IMR-90 (cell line): ENCODE measurements around the gene HELZ. TPM values are rescaled to one million over a fixed set of nuclear protein-coding genes. Genes with fewer than 3 reads are reported as not detected.

Source experiments
- ATAC-seq: fragments of 200-7000 bp; cut with Tn5 transposase; 2 replicates; pipeline ENCODE4 v1.9.1; 2020; ENCODE audit warnings: low read depth, mild to moderate bottlenecking, moderate library complexity
- BruUV-seq: library from RNA; stranded (reverse); fragments of 400-500 nt; replicated peaks from 2 replicates; lab custom pipeline; 2021; lab: Mats Ljungman, UMichigan
- CTCF ChIA-PET: fragments of 300-600 bp; formaldehyde crosslinking; extraction: SDS; loops from one replicate; lab custom pipeline; 2021; ENCODE audit warnings: antibody characterized with exemption; lab: Yijun Ruan, JAX
- POLR2A ChIA-PET: fragments of 300-600 bp; sonication (Branson Sonifier 250); formaldehyde crosslinking; loops from one replicate; lab custom pipeline; 2022; ENCODE audit warnings: antibody characterized with exemption; ENCODE audit not compliant: unreplicated experiment; lab: Charles Lee
- DNase-seq: peaks from one replicate; pipeline ENCODE4 v3.0.0; 2013
- H2AFZ ChIP-seq: replicated peaks from 2 replicates; pipeline ENCODE3; 2013; ENCODE audit warnings: low read length, mild to moderate bottlenecking; ENCODE audit not compliant: poor library complexity
- H2AK5ac ChIP-seq: 2 replicates; pipeline ENCODE4 v1.6.1; 2013; ENCODE audit warnings: low read depth, low read length, inconsistent platforms
- H2AK9ac ChIP-seq: replicated peaks from 2 replicates; pipeline ENCODE3; 2013; ENCODE audit warnings: mild to moderate bottlenecking, low read depth, low read length, moderate library complexity; ENCODE audit not compliant: poor library complexity
- H2BK120ac ChIP-seq: 2 replicates; pipeline ENCODE4 v1.6.1; 2013; ENCODE audit warnings: low read depth, low read length, inconsistent platforms
- H2BK15ac ChIP-seq: 3 replicates; pipeline ENCODE4 v1.6.1; 2013; ENCODE audit warnings: low read depth, low read length, inconsistent platforms
- H2BK20ac ChIP-seq: 2 replicates; pipeline ENCODE4 v1.6.1; 2013; ENCODE audit warnings: low read depth, mild to moderate bottlenecking, inconsistent platforms, low read length, moderate library complexity
- H2BK5ac ChIP-seq: 2 replicates; pipeline ENCODE4 v1.6.1; 2013; ENCODE audit warnings: mild to moderate bottlenecking, low read depth, low read length, inconsistent platforms; ENCODE audit not compliant: poor library complexity, severe bottlenecking
- H3K14ac ChIP-seq: replicated peaks from 2 replicates; pipeline ENCODE4 v1.6.1; 2013; ENCODE audit warnings: low read depth, low read length, inconsistent platforms
- H3K18ac ChIP-seq: 2 replicates; pipeline ENCODE4 v1.6.1; 2013; ENCODE audit warnings: low read depth, low read length, control low read depth
- H3K23ac ChIP-seq: 2 replicates; pipeline ENCODE4 v1.6.1; 2013; ENCODE audit warnings: low read depth, low read length, inconsistent platforms
- H3K27ac ChIP-seq: 2 replicates; pipeline ENCODE4 v1.5.1; 2013; ENCODE audit warnings: mild to moderate bottlenecking, control low read depth, low read length; ENCODE audit not compliant: insufficient read depth
- H3K27me3 ChIP-seq: 2 replicates; pipeline ENCODE4 v1.6.1; 2013; ENCODE audit warnings: low read length; ENCODE audit not compliant: control insufficient read depth, insufficient read depth
- H3K36me3 ChIP-seq: 2 replicates; pipeline ENCODE4 v1.6.1; 2013; ENCODE audit warnings: low read length, mixed read lengths; ENCODE audit not compliant: control insufficient read depth, insufficient read depth
- H3K4ac ChIP-seq: 2 replicates; pipeline ENCODE4 v1.6.1; 2013; ENCODE audit warnings: low read depth, low read length, inconsistent platforms
- H3K4me1 ChIP-seq: 2 replicates; pipeline ENCODE4 v1.6.1; 2013; ENCODE audit warnings: low read length, mixed read lengths; ENCODE audit not compliant: control insufficient read depth, insufficient read depth
- H3K4me2 ChIP-seq: 2 replicates; pipeline ENCODE4 v1.6.1; 2013; ENCODE audit warnings: low read depth, mild to moderate bottlenecking, control low read depth, low read length, moderate library complexity
- H3K4me3 ChIP-seq: 2 replicates; pipeline ENCODE4 v1.5.1; 2013; ENCODE audit warnings: low read depth, mild to moderate bottlenecking, control low read depth, low read length, moderate library complexity; ENCODE audit not compliant: insufficient read depth
- H3K56ac ChIP-seq: 2 replicates; pipeline ENCODE4 v1.6.1; 2013; ENCODE audit warnings: low read length, inconsistent platforms; ENCODE audit not compliant: insufficient read depth; ENCODE audit errors: extremely low read depth
- H3K79me1 ChIP-seq, 2 experiments: 2 replicates each; pipeline ENCODE4 v1.6.1; 2013; ENCODE audit warnings: low read length in 2 of 2, inconsistent platforms in 1 of 2, low read depth in 1 of 2
- H3K9ac ChIP-seq: 2 replicates; pipeline ENCODE4 v1.6.1; 2013; ENCODE audit warnings: low read depth, low read length, control low read depth
- H3K9me1 ChIP-seq: 2 replicates; pipeline ENCODE4 v1.6.1; 2013; ENCODE audit warnings: low read length, inconsistent platforms; ENCODE audit not compliant: insufficient read depth
- H3K9me3 ChIP-seq: 2 replicates; pipeline ENCODE4 v1.6.1; 2013; ENCODE audit warnings: low read length; ENCODE audit not compliant: control insufficient read depth, insufficient read depth
- H4K20me1 ChIP-seq: 2 replicates; pipeline ENCODE4 v1.6.1; 2013; ENCODE audit warnings: low read length, inconsistent platforms; ENCODE audit not compliant: insufficient read depth
- H4K5ac ChIP-seq: 2 replicates; pipeline ENCODE4 v1.6.1; 2013; ENCODE audit warnings: mild to moderate bottlenecking, low read depth, low read length, control low read depth
- H4K8ac ChIP-seq, 2 experiments: 2 replicates each; pipeline ENCODE4 v1.6.1; 2013; ENCODE audit warnings: low read depth in 2 of 2, low read length in 2 of 2, control low read depth in 1 of 2, inconsistent platforms in 1 of 2
- H4K91ac ChIP-seq: 2 replicates; pipeline ENCODE4 v1.6.1; 2013; ENCODE audit warnings: low read depth, low read length, inconsistent platforms; ENCODE audit not compliant: insufficient read depth
- CEBPB ChIP-seq: IDR thresholded peaks from 2 replicates; pipeline ENCODE4 v1.6.1; 2012; ENCODE audit warnings: low read depth, low read length, improper control_type of control experiment
- CTCF ChIP-seq: conservative IDR thresholded peaks from 2 replicates; pipeline ENCODE4 v1.5.1; 2012; ENCODE audit warnings: mild to moderate bottlenecking, low read depth, low read length, improper control_type of control experiment
- FOS ChIP-seq: fragments of 150-350 bp; IDR thresholded peaks from 2 replicates; pipeline ENCODE4 v1.6.1; 2016; ENCODE audit warnings: low read depth, low read length
- MAFK ChIP-seq: IDR thresholded peaks from 2 replicates; pipeline ENCODE4 v1.6.1; 2012; ENCODE audit warnings: low read depth, low read length, improper control_type of control experiment
- MXI1 ChIP-seq: IDR thresholded peaks from 2 replicates; pipeline ENCODE4 v1.6.1; 2012; ENCODE audit warnings: low read depth, mild to moderate bottlenecking, low read length, moderate library complexity, borderline replicate concordance
- POLR2A ChIP-seq: IDR thresholded peaks from 2 replicates; pipeline ENCODE4 v1.6.1; 2012; ENCODE audit warnings: mild to moderate bottlenecking, low read depth, low read length
- RFX5 ChIP-seq: IDR thresholded peaks from 2 replicates; pipeline ENCODE4 v1.8.0; 2012; ENCODE audit warnings: low read depth, mild to moderate bottlenecking, low read length, moderate library complexity
- USF2 ChIP-seq: fragments of 150-350 bp; IDR thresholded peaks from 2 replicates; pipeline ENCODE4 v1.6.1; 2017; ENCODE audit warnings: mild to moderate bottlenecking, antibody characterized with exemption, low read length, low read depth
- WGBS, 2 experiments: methylation state at CpG; one replicate each; pipeline versions ENCODE4 v1.1.5 to v1.1.7; 2013; ENCODE audit warnings: missing lambda C conversion rate in 2 of 2; ENCODE audit not compliant: insufficient read length in 1 of 2; ENCODE audit errors: extremely low coverage in 2 of 2; 5-methylcytosine and 5-hydroxymethylcytosine counted together
- dilution Hi-C: fragments of 300-500 bp; cut with HindIII; formaldehyde crosslinking; loops from one replicate; pipeline ENCODE4 v1.14.3; 2018; ENCODE audit warnings: low sequenced_read_pairs; ENCODE audit not compliant: unreplicated experiment
- in situ Hi-C: fragments of 300-500 bp; cut with MboI; formaldehyde crosslinking; loops from 3 replicates; pipeline ENCODE4 v1.14.3; 2019; ENCODE audit warnings: low sequenced_read_pairs, inconsistent platforms, mixed read lengths
- intact Hi-C: fragments of 100-400 bp; cut with micrococcal nuclease; formaldehyde crosslinking; loops from 2 replicates; pipeline ENCODE4 v1.10.0; 2022
- polyA plus RNA-seq, 3 experiments: library from polyadenylated mRNA; depleted of rRNA; stranded (reverse); fragments of >200 nt; gene quantifications; 2 replicates each; pipeline ENCODE4 v1.2.3, GENCODE V29; 2012; ENCODE audit warnings: low replicate concordance in 1 of 3
- total RNA-seq: library from RNA; depleted of rRNA; stranded (reverse); fragments of >200 nt; gene quantifications from 2 replicates; pipeline ENCODE4 v1.2.3, GENCODE V29; 2012

Gene HELZ
- total and polyA plus RNA-seq, 2 of the 4 experiments (the other 2 are of a cell fraction), result 8.0 to 60.6 TPM

- no peak overlapping the region for H4K8ac ChIP-seq
- H2BK5ac ChIP-seq, result no peak overlapping the region
- no CpG with 5 or more reads among the region's 6 CpGs for WGBS, 2 experiments
- H4K91ac ChIP-seq, result no peak overlapping the region
- no peak overlapping the region for H3K18ac ChIP-seq
- in situ Hi-C loops (no loop called here), intact Hi-C loops (no loop called here), dilution Hi-C loops (no loop called here)
- no peaks in the 10 kb centered on the region for H3K4me1 ChIP-seq
- H2AK5ac ChIP-seq, result no peak overlapping the region
- H2BK120ac ChIP-seq, result no peak overlapping the region
- H2AK9ac ChIP-seq, result no peak overlapping the region
- no peak overlapping the region for H3K23ac ChIP-seq
- H3K27ac ChIP-seq, result no peak overlapping the region
- no peaks in the 10 kb centered on the region for H4K20me1 ChIP-seq
- no peaks in the 10 kb centered on the region for H3K36me3 ChIP-seq
- H2BK15ac ChIP-seq, result no peak overlapping the region
- no TSS peak for BruUV-seq
- H4K5ac ChIP-seq, result no peak overlapping the region
- ATAC-seq (no peak), DNase-seq (no peak)
- CTCF ChIA-PET, result no interaction called here
- H2AFZ ChIP-seq, result no peak overlapping the region
- POLR2A ChIA-PET, result no interaction called here
- H3K9me3 ChIP-seq, result no peaks in the 10 kb centered on the region
- H3K9ac ChIP-seq, result no peak overlapping the region
- no peak for TF ChIP-seq RFX5
- TF ChIP-seq MAFK, result no peak
- TF ChIP-seq FOS, result no peak
- 0 out of 2 replicates have a peak, but pooled peaks have one; percentile 37 for TF ChIP-seq CEBPB
- no peak for TF ChIP-seq MXI1
- TF ChIP-seq USF2, result no peak
- TF ChIP-seq POLR2A, result no peak
- TF ChIP-seq CTCF, result no peak
- H2BK20ac ChIP-seq, result no peak overlapping the region
- H3K27me3 ChIP-seq, result no peaks in the 10 kb centered on the region
- H3K4me3 ChIP-seq, result no peak overlapping the region
- no peak overlapping the region for H3K4me2 ChIP-seq
- H3K4ac ChIP-seq, result no peak overlapping the region
- H3K79me1 ChIP-seq, result no peaks in the 10 kb centered on the region
- H3K9me1 ChIP-seq, result no peaks in the 10 kb centered on the region
- no peak overlapping the region for H3K56ac ChIP-seq
- H3K14ac ChIP-seq, result no peak overlapping the region
Observed at GRCh38 chr17:67270416-67270815, 25.4 kb upstream of the HELZ start.
